HCT116 (cell line): ENCODE data around the gene RBM47. TPM values are rescaled to one million over a fixed set of nuclear protein-coding genes. Genes with fewer than 3 reads are reported as not detected.

ENCODE experiments used
- ATAC-seq: fragments of 200-7000 bp; cut with Tn5 transposase; 2 replicates; pipeline ENCODE4 v1.9.1; 2020; ENCODE audit warnings: mild to moderate bottlenecking, moderate library complexity
- BruUV-seq: library from RNA; stranded (reverse); fragments of 400-500 nt; replicated peaks from 2 replicates; lab custom pipeline; 2021; lab: Mats Ljungman, UMichigan
- CTCF ChIA-PET: fragments of 300-600 bp; sonication (Branson Sonifier 250); formaldehyde crosslinking; loops from one replicate; lab custom pipeline; 2021; ENCODE audit warnings: antibody characterized with exemption; lab: Charles Lee
- POLR2A ChIA-PET: fragments of 300-600, 350-600 bp; sonication (Branson Sonifier 250); formaldehyde crosslinking; loops from one replicate; lab custom pipeline; 2021; ENCODE audit warnings: antibody characterized with exemption; lab: Charles Lee
- RAD21 ChIA-PET, 2 experiments: fragments of 300-600 bp; sonication (Branson Sonifier 250); formaldehyde crosslinking; loops; one replicate each; lab custom pipeline; 2023; ENCODE audit warnings: low total read pairs in 2 of 2; ENCODE audit not compliant: uncharacterized antibody in 2 of 2, unreplicated experiment in 2 of 2, low non-redundant PET in 1 of 2; lab: Charles Lee
- DNase-seq: peaks from one replicate; pipeline ENCODE4 v3.0.0-alpha.2; 2010; ENCODE audit warnings: low read depth, low spot score
- H2AFZ ChIP-seq: fragments of 200-600 bp; shearing (Covaris generic), sonication (generic); 2 replicates; pipeline ENCODE4 v1.6.1; 2017; ENCODE audit warnings: low read depth, mixed run types, mixed read lengths, antibody characterized with exemption, low read length; ENCODE audit not compliant: poor library complexity, severe bottlenecking
- H3K27ac ChIP-seq: 2 replicates; pipeline ENCODE4 v1.5.1; 2012; ENCODE audit warnings: low read depth, low read length
- H3K27me3 ChIP-seq: fragments of 200-600 bp; sonication (generic); 2 replicates; pipeline ENCODE4 v1.6.1; 2016; ENCODE audit warnings: mixed run types, low read length, mixed read lengths; ENCODE audit not compliant: insufficient read depth
- H3K36me3 ChIP-seq, 2 experiments: fragments of 200-500 bp in 1 of 2; fragments of 200-600 bp in 1 of 2; sonication (Bioruptor generic) in 1 of 2; sonication (generic) in 1 of 2; 2 replicates each; pipeline versions ENCODE4 v1.5.1 to v1.6.1; 2014 to 2016; ENCODE audit warnings: low read length in 2 of 2, inconsistent platforms in 1 of 2, mixed read lengths in 1 of 2, mixed run types in 1 of 2; ENCODE audit not compliant: insufficient read depth in 2 of 2, control insufficient read depth in 1 of 2
- H3K4me1 ChIP-seq, 2 experiments: fragments of 200-600 bp in 1 of 2; sonication (generic) in 1 of 2; 2 replicates each; pipeline versions ENCODE4 v1.5.1 to v1.6.1; 2012 to 2017; ENCODE audit warnings: low read length in 2 of 2, inconsistent platforms in 1 of 2, mild to moderate bottlenecking in 1 of 2, mixed read lengths in 1 of 2, mixed run types in 1 of 2, moderate library complexity in 1 of 2; ENCODE audit not compliant: insufficient read depth in 2 of 2, control insufficient read depth in 1 of 2
- H3K4me2 ChIP-seq: fragments of 200-600 bp; sonication (generic); 2 replicates; pipeline ENCODE4 v1.6.1; 2017; ENCODE audit warnings: mixed run types, low read length, mixed read lengths
- H3K4me3 ChIP-seq, 2 experiments: fragments of 200-600 bp in 1 of 2; sonication (generic) in 1 of 2; replicated peaks in 1 of 2; 2 replicates each; pipeline ENCODE4 v1.5.1; 2011 to 2016; ENCODE audit warnings: low read length in 2 of 2, control low read depth in 1 of 2, low read depth in 1 of 2, mild to moderate bottlenecking in 1 of 2, mixed read lengths in 1 of 2, mixed run types in 1 of 2
- H3K79me2 ChIP-seq: fragments of 200-600 bp; sonication (generic); 2 replicates; pipeline ENCODE4 v1.6.1; 2017; ENCODE audit warnings: mild to moderate bottlenecking, mixed run types, low read length, moderate library complexity, mixed read lengths; ENCODE audit not compliant: insufficient read depth
- H3K9ac ChIP-seq: fragments of 200-600 bp; sonication (generic); 2 replicates; pipeline ENCODE4 v1.6.1; 2016; ENCODE audit warnings: low read length, mixed read lengths
- H3K9me2 ChIP-seq: fragments of 200-600 bp; sonication (generic), shearing (Covaris generic); 2 replicates; pipeline ENCODE4 v1.6.1; 2017; ENCODE audit warnings: mixed run types, mild to moderate bottlenecking, moderate library complexity; ENCODE audit not compliant: insufficient read depth
- H3K9me3 ChIP-seq, 2 experiments: fragments of 200-500 bp in 1 of 2; fragments of 200-600 bp in 1 of 2; sonication (Bioruptor generic) in 1 of 2; sonication (generic) in 1 of 2; 2 replicates each; pipeline ENCODE4 v1.6.1; 2014 to 2017; ENCODE audit warnings: low read length in 2 of 2, mixed read lengths in 2 of 2, inconsistent platforms in 1 of 2, low read depth in 1 of 2, mild to moderate bottlenecking in 1 of 2, mixed run types in 1 of 2, moderate library complexity in 1 of 2; ENCODE audit not compliant: control insufficient read depth in 1 of 2, insufficient read depth in 1 of 2
- H4K20me1 ChIP-seq: fragments of 200-600 bp; sonication (generic), shearing (Covaris generic); 2 replicates; pipeline ENCODE4 v1.6.1; 2017; ENCODE audit warnings: mixed run types, mild to moderate bottlenecking, moderate library complexity; ENCODE audit not compliant: insufficient read depth
- POLR2AphosphoS5 ChIP-seq: IDR thresholded peaks from 2 replicates; pipeline ENCODE4 v1.6.1; 2011; ENCODE audit warnings: mild to moderate bottlenecking, low read depth, low read length, moderate library complexity
- RAD21 ChIP-seq: IDR thresholded peaks from 2 replicates; pipeline ENCODE4 v1.6.1; 2012; ENCODE audit warnings: low read depth, mild to moderate bottlenecking
- intact Hi-C: fragments of 100-400 bp; cut with micrococcal nuclease; formaldehyde crosslinking; loops from 2 replicates; pipeline ENCODE4 v1.10.0; 2022
- total RNA-seq: library from RNA; stranded (reverse); gene quantifications from one replicate; pipeline ENCODE4 v1.2.1, GENCODE V29; 2021; ENCODE audit not compliant: unreplicated experiment
- TF ChIP-seq, protein P1 (sequence below): IDR thresholded peaks from 2 replicates; pipeline ENCODE4 v1.6.1; 2012; ENCODE audit warnings: low read depth
- TF ChIP-seq, protein P2 (sequence below): IDR thresholded peaks from 2 replicates; pipeline ENCODE4 v1.6.1; 2012

Gene RBM47
- total RNA-seq, 1 experiment from 2014 or later = 22.2 TPM

DNA sequence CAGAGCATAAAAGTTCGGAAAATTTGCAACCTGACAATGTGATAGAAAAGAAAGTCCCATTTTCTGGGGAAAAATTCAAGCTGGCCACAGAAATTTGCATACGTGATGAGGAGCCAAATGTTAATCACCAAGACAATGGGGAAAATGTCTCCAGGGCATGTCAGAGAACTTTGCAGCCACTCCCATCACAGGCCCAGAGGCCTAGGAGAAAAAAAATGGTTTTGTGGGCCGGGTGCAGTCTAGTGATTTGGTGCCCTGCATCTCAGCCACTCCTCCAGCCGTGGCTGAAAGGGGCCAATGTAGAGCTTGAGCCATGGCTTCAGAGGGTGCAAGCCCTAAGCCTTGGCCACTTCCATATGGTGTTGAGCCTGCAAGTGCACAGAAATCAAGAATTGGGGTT is 223.3 kb downstream of the RBM47 start:
- H3K27me3 ChIP-seq = no peaks in the 10 kb centered on the region
- no peaks in the 10 kb centered on the region for H3K9me3 ChIP-seq
- no peak for ATAC-seq
- H3K9ac ChIP-seq = no peak overlapping the region
- intact Hi-C loops = no loop called here
- DNase-seq = no peak
- H3K9me2 ChIP-seq = no peaks in the 10 kb centered on the region
- H2AFZ ChIP-seq = no peak overlapping the region
- TF ChIP-seq, protein P1, sequence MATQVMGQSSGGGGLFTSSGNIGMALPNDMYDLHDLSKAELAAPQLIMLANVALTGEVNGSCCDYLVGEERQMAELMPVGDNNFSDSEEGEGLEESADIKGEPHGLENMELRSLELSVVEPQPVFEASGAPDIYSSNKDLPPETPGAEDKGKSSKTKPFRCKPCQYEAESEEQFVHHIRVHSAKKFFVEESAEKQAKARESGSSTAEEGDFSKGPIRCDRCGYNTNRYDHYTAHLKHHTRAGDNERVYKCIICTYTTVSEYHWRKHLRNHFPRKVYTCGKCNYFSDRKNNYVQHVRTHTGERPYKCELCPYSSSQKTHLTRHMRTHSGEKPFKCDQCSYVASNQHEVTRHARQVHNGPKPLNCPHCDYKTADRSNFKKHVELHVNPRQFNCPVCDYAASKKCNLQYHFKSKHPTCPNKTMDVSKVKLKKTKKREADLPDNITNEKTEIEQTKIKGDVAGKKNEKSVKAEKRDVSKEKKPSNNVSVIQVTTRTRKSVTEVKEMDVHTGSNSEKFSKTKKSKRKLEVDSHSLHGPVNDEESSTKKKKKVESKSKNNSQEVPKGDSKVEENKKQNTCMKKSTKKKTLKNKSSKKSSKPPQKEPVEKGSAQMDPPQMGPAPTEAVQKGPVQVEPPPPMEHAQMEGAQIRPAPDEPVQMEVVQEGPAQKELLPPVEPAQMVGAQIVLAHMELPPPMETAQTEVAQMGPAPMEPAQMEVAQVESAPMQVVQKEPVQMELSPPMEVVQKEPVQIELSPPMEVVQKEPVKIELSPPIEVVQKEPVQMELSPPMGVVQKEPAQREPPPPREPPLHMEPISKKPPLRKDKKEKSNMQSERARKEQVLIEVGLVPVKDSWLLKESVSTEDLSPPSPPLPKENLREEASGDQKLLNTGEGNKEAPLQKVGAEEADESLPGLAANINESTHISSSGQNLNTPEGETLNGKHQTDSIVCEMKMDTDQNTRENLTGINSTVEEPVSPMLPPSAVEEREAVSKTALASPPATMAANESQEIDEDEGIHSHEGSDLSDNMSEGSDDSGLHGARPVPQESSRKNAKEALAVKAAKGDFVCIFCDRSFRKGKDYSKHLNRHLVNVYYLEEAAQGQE = no peak
- TF ChIP-seq, protein P2, sequence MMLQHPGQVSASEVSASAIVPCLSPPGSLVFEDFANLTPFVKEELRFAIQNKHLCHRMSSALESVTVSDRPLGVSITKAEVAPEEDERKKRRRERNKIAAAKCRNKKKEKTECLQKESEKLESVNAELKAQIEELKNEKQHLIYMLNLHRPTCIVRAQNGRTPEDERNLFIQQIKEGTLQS = no peak
- TF ChIP-seq RAD21 = no peak
- H3K4me2 ChIP-seq = no peak overlapping the region
- peaks cover 0 to 11% of the 10 kb centered on the region in 2 experiments; a peak in 2 of 4 replicates for H3K4me1 ChIP-seq
- CTCF ChIA-PET = no interaction called here
- RAD21 ChIA-PET = no interaction called here
- POLR2A ChIA-PET = no interaction called here
- no peak overlapping the region for H3K4me3 ChIP-seq
- BruUV-seq = no TSS peak
- no peaks in the 10 kb centered on the region for H4K20me1 ChIP-seq
- no peaks in the 10 kb centered on the region for H3K36me3 ChIP-seq
- no peaks in the 10 kb centered on the region for H3K79me2 ChIP-seq
- H3K27ac ChIP-seq = no peak overlapping the region

DNA sequence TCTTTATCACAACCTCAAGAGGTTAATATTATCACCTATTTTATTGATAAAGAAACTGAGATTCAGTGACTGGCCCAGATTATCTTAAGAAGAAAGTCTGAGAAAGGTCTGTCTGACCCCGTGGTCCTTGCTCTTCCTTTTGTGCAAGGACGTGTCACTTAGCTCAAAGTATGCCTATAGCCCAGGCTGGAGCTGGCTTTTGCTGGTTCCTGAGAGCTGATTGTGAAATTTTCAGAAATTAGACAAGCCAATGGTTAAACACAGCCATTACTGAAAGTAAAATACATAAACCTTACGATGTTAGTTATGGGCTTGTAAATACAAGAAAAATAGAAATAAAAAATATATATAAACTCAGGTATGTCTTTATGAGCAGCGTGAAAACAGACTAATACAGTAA is 224.5 kb downstream of the RBM47 start:
- Histone ChIP-seq H3K79me2 (no peaks in the 10 kb centered on the region), H3K27ac (no peak overlapping the region), H3K36me3 (no peaks in the 10 kb centered on the region), H3K9me3 (no peaks in the 10 kb centered on the region), H2AFZ (no peak overlapping the region), H3K4me3 (no peak overlapping the region), H3K4me1 (peaks cover 0 to 11% of the 10 kb centered on the region in 2 experiments; a peak in 2 of 4 replicates), H3K9ac (no peak overlapping the region), H3K9me2 (no peaks in the 10 kb centered on the region), H3K27me3 (no peaks in the 10 kb centered on the region)
- BruUV-seq = no TSS peak
- CTCF ChIA-PET = no interaction called here
- DNase-seq = no peak
- POLR2A ChIA-PET = no interaction called here
- no peak for TF ChIP-seq POLR2AphosphoS5
- TF ChIP-seq, all 23 proteins: peak for 0
- no peak overlapping the region for H3K4me2 ChIP-seq
- ATAC-seq = no peak
- no peaks in the 10 kb centered on the region for H4K20me1 ChIP-seq
- intact Hi-C loops = no loop called here
- RAD21 ChIA-PET = no interaction called here
